ENCODE results near the gene KLHL26.
"Not testable (repeated sequence)": the region's sequence is repeated elsewhere in the genome, so short reads cannot be mapped to it uniquely, and the experiment has no call there.

The KLHL26 gene

DNA sequence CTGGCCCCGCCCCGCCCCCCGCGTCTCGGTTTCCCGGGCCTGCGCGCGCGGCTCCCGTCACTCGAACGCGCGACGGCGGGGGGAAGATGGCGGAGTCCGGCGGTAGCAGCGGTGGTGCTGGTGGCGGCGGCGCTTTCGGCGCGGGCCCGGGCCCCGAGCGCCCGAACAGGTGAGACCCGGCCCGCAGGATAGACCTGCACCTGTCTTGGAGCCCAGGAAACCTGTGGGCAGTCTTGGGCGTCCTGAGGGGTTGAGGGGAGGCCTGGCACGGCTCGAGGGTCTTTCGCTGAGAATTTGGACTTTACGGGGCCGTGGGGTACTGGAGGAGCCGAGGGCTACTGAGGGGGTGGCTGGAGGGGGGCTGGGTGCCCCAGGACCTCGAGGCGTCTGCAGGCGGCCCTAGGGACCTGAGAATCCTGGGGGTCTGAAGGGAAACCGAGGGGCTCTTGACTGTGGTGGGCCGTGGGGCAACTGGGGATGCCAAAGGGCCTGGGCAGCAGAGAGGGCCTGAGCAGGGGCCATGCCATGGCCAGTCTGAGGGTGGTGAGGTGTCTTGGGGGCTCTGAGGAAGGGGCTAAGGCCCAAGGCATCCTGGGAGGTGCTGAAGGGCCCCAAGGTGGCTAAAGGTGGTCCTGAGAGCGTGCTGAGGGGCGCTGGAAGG is at the start of gene KLHL26:
Gene KLHL26, plus strand, starts transcription at position 60 of the 661 bp plus-strand sequence. Its CDS starts 27 bp downstream, at position 87.
- DNase-seq, result no peak

GRCh38 chr19:18587561-18587960 is 49.3 kb upstream of the KLHL26 start:
- no peak for DNase-seq

DNA sequence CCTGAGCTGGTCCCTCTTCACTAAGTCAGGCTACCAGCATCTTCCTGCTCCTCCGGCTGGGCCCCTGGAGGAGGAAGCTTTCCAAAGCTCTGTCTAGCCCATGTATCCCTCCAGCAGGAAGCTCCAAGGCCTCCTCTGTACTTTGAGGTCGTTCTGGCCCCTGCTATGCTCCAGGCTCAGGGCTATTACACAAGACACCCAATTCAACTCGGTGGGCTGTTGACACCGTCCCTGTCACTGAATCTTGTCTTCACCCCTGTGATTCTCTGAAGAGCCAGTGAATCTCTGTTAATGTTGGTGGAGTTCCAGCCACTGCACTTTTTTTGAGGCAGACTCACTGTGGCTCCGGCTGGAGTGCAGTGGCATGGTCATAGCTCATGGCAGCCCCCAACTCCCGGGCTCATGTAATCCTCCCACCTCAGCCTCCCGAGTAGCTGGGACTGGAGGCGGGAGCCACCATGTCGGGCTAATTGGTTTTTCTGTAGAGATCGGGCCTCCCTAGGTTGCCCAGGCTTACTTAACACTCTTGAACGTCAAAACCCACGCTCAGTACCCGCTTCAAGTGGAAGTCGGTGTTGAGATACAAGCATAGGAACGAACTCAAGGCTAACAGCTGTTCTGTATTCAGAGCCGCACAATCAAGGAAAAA is 48.7 kb upstream of the KLHL26 start:
- DNase-seq, result no peak

DNA sequence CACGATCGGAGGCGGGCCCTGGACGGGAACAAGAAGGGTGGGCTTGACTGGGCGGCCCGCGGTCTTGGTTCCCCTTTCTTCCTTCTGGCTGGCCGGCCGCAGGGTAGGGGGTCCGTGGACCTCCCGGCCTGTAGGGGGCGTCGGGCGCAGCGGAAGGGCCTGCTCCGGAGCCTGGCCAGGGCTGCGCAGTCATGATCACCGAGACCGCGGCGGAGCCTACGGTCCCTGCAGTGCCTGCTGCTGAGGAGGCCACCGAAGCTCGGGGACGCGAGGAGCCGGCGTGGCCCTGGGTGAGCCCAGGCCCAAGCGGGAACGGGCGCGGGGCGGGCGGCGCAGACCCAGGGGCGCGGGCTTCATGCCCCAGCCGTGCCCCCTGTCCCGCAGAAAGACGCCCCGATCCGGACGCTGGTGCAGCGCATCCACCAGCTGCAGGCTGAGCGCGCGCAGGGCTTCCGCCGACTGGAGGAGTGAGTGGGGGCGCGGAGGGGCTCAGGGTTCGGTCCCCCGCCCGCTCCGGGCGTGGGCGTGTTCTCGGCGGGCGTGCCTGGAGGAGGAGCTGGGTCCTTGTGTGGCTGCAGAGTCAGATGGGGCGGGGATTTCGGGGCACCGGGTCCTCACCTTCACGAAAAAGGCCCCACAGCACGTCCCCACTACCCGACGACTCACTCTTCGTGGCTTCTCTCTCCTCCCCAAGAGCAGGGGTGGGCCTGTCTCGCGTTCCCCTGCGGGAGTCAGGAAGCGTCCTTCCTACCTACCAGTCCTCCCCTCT is 48.0 kb upstream of the KLHL26 start, which contains the start of gene REX1BD:
Gene REX1BD, plus strand, starts transcription at position 188 of the 769 bp plus-strand sequence. Its CDS starts 4 bp downstream, at position 192.
- peak; percentile 72 for DNase-seq

GRCh38 chr19:18589380-18590272 is 47.2 kb upstream of the KLHL26 start:
- peak; percentile 77 for DNase-seq

- DNase-seq, result peak; percentile 96
These were observed 46.3 kb upstream of the KLHL26 start for GRCh38 chr19:18590273-18591272.

DNA sequence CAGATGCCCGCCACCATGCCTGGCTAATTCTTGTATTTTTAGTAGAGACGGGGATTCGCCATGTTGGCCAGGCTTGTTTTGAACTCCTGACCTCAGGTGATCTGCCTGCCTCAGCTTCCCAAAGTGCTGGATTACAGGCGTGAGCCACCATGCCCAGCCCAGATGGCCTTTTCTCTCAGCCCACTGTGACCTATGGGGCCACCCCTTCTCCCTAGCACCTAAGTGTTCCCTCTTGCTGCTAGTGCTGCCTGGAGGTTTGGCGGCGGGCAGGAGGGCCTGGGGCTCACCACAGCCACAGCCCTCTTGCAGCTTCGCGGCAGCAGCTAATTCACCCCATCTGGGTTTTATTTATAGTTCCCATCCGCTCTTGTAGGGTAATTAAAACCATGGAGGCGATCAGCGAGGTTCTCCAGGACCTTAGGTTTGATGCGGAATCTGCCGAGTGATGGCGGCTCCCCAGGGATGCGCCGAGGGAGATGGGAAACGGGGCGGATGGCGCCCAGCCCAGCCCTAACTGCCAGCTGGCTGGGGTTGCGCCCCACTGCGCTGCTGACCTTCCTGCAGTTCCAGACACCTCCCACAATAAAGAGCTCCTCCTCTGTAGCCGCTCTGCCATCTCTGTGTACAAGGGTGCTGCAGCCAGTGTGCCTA is 45.0 kb upstream of the KLHL26 start:
- no peak for DNase-seq

- not testable (repeated sequence) for DNase-seq
These were observed 44.1 kb upstream of the KLHL26 start for GRCh38 chr19:18592732-18593131.

DNA sequence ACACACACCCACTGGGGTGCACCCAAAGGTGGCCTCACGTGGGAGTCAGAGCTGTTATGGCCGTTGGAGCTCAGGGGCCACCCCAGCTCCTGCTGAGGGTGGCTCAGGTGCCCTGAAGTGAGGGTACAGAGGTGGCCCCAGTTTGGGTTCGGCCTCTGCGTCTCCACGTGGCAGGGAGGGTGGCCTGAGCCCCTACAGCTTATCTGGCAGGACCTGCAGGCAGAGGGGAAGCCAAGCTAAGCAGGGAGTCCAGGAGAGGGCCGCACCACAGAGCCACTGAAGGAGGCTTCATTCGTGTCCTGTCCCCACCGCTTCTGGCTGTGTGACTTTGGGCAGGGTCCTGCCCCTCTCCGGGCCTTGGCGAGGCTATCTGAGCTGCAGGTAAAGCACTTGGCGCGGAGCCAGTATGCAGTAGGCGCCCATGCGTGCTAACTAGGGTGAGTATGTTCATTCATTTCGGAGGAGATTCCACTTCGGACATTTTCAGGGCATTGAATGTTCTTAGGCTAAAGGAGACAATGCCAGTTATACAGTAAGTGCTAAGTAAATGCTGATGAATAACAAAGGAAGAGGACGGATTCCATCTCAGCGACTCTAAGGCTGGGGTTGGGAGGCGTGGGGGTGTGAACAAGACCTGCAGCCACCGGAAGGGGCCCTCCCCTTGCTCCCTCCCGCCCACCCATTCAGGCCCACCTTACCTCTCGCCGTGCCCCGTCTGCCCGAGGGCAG is 43.3 kb upstream of the KLHL26 start:
- no peak for DNase-seq

DNA sequence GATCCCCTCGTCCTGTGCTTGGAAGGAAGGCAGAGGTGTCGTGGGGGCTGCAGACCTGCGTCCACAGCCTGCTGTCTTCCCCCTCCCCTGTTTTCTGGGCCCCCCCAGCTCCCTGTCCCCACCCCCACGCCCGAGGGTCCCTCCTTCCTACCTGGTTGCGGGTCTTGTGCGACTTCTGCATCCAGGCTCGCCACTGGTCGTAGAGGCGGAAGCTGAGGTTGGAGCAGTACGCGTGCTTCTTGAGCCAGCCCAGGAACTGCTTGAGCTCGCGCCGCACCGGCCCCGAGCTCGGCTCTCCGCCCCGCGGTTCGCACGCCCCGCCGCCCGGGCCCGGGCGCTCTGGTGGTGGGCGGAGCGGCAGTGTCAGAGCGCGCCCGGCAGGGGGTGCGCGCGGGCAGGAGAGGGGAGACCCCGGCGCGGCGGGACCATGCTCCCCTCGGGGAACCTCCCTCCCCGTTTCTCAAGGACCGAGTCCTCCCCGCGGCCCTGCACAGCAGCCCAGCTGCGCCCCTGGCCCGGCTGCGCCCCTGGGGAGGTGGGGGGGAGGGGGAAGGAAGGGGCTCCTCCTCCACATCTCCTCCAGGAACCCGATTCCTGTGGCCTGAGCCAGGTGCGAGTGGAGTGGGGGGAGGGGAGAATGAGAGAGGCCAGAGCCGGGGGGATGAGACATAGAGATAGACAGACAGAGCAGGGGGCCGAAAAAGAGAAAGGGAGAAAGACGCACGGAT is 42.6 kb upstream of the KLHL26 start:
- DNase-seq, result peak; percentile 62

DNA sequence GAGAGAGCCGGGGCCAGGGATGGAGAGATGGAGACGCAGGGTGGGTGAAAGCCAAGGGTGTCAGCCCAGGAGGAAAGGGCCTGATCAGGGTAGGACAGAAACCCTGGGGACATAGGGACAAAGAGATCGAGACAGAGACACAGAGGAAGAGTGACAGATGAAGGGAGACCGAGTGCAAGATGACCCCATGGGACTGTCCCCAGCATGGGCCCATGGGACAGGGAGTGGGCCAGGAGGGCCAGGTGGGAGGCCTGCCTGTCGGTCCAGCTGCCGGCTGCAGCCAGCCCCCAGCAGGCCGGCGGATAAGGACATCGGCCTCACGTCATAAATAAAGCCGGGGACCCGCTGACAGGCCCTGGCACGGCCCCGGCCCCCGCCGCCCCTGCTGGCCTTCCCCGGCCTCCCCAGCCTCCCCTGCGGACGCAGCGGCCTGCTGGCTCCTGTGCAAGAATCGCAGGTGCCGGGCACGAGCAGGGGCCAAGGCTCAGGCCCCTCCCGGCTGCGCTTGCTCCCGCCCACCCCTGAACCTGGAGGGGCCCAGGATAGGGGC is 41.9 kb upstream of the KLHL26 start:
- no peak for DNase-seq

- no peak for DNase-seq
These were observed 41.4 kb upstream of the KLHL26 start for GRCh38 chr19:18595475-18595874.

GRCh38 chr19:18596752-18597157 is 40.1 kb upstream of the KLHL26 start:
- no peak for DNase-seq

DNA sequence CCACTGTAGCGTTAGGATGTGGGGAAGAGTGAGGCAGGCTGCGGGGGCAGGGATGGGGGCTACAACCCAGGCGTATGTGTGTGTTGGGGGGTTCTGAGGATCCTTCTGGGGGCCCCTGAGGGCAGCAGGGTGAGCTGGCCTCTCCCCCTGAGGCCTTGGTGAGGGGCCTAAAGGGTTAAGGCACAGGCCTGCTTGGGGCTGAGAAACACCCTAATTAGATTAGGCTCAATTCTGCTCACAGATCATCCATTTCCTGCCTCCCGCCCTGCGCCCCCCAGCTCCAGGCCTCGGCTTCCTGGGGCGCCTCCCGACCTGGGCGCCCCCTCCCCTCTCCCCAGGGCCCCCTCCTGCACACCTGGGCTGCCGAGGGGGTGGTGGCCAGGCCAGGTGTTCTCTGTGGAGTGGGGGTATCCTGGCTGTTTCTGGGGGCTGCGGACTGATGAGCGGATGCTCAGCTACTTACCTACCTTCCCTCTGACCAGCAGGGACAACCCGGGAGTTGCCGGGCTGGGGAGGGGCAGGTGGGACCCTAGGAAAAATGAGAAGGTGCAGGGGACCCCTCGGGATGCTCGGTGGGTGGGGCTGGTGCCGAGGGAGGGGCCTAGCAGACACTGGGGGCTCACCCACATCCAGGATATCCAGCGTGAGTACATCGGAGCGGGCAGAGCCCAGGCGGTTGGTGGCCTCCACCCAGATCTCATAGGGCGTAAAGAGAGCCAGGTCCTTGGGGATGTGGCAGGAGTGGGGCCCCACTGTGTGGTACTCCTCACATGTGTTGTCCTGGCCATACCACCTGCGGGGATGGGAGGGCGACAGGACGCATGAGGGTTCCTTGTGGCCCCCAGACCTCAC is 38.8 kb upstream of the KLHL26 start:
- DNase-seq, result no peak

DNA sequence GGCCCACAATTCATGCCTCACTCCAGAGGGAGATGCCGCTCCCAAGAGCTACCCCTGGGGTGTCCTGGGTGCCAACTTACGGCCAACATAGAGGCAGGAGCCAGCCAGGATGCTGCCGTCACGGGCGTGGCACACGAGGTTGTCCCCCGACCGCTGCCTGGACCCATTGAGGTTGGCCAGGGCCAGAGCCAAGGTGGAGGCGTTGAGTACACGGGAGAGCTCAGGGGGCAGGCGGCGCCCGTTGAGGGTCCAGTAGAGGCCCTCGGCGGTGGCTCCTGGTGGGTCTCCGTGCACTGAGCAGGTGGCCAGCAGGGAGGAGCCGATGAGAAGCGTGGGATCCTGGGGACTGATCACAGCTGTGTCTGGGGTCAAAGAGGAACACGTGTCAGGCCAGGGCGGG is 37.3 kb upstream of the KLHL26 start:
- no peak for DNase-seq

GRCh38 chr19:18600692-18601397 is 36.0 kb upstream of the KLHL26 start:
- DNase-seq, result not testable (repeated sequence)

- no peak for DNase-seq
These were observed 35.0 kb upstream of the KLHL26 start for GRCh38 chr19:18601875-18602274.

Measured in NCI-H510A (cell line).